Measurements from ENCODE around the gene CNTN5. TPM values are rescaled to one million over a fixed set of nuclear protein-coding genes. Genes with fewer than 3 reads are reported as not detected.

Gene CNTN5
- total RNA-seq, 1 donor from 2014 or later = 0.36 TPM

GRCh38 chr11:99937330-99937729 is 916.6 kb downstream of the CNTN5 start:
- intact Hi-C loops (cut with micrococcal nuclease) = no loop called here
- DNase-seq = no peak
- no peaks in the 10 kb centered on the region for H3K27me3 ChIP-seq (ENCODE audit: low read depth)
- no peaks in the 10 kb centered on the region for H3K4me1 ChIP-seq
- no peak overlapping the region for H3K27ac ChIP-seq (replicated peaks)
- H3K4me3 ChIP-seq = no peak overlapping the region
- H3K9me3 ChIP-seq (replicated peaks) = no peaks in the 10 kb centered on the region
- H3K36me3 ChIP-seq = no peaks in the 10 kb centered on the region
- TF ChIP-seq CTCF (IDR thresholded peaks at IDR 0.05; ENCODE audit: borderline replicate concordance) = no peak

GRCh38 chr11:99952816-99953215 is 932.1 kb downstream of the CNTN5 start:
- Histone ChIP-seq H3K4me1 (no peaks in the 10 kb centered on the region), H3K27me3 (ENCODE audit: low read depth) (no peaks in the 10 kb centered on the region), H3K9me3 (replicated peaks) (peaks cover 4% of the 10 kb centered on the region), H3K36me3 (no peaks in the 10 kb centered on the region), H3K27ac (replicated peaks) (no peak overlapping the region), H3K4me3 (no peak overlapping the region)
- TF ChIP-seq CTCF (IDR thresholded peaks at IDR 0.05; ENCODE audit: borderline replicate concordance) = no peak
- DNase-seq = no peak
- intact Hi-C loops (cut with micrococcal nuclease) = no loop called here

- Histone ChIP-seq H3K27me3 (ENCODE audit: low read depth) (no peaks in the 10 kb centered on the region), H3K4me3 (no peak overlapping the region), H3K27ac (replicated peaks) (no peak overlapping the region), H3K9me3 (replicated peaks) (peaks cover 7% of the 10 kb centered on the region), H3K36me3 (no peaks in the 10 kb centered on the region), H3K4me1 (no peaks in the 10 kb centered on the region)
- intact Hi-C loops (cut with micrococcal nuclease) = no loop called here
- DNase-seq = no peak
- no peak for TF ChIP-seq CTCF (IDR thresholded peaks at IDR 0.05; ENCODE audit: borderline replicate concordance)
Measured at GRCh38 chr11:99960536-99960935, 939.8 kb downstream of the CNTN5 start.

GRCh38 chr11:99968336-99968735 is 947.6 kb downstream of the CNTN5 start:
- TF ChIP-seq CTCF (IDR thresholded peaks at IDR 0.05; ENCODE audit: borderline replicate concordance) = no peak
- no peaks in the 10 kb centered on the region for H3K27me3 ChIP-seq (ENCODE audit: low read depth)
- no peak overlapping the region for H3K4me3 ChIP-seq
- no peaks in the 10 kb centered on the region for H3K9me3 ChIP-seq (replicated peaks)
- H3K4me1 ChIP-seq = no peaks in the 10 kb centered on the region
- intact Hi-C loops (cut with micrococcal nuclease) = no loop called here
- no peak for DNase-seq
- H3K36me3 ChIP-seq = no peaks in the 10 kb centered on the region
- H3K27ac ChIP-seq (replicated peaks) = no peak overlapping the region

- no peak for TF ChIP-seq CTCF (IDR thresholded peaks at IDR 0.05; ENCODE audit: borderline replicate concordance)
- Histone ChIP-seq H3K9me3 (replicated peaks) (peaks cover 16% of the 10 kb centered on the region), H3K4me3 (no peak overlapping the region), H3K4me1 (no peaks in the 10 kb centered on the region), H3K27me3 (ENCODE audit: low read depth) (no peaks in the 10 kb centered on the region), H3K36me3 (no peaks in the 10 kb centered on the region), H3K27ac (replicated peaks) (no peak overlapping the region)
- intact Hi-C loops (cut with micrococcal nuclease) = no loop called here
- DNase-seq = no peak
Measured at GRCh38 chr11:99973993-99974392, 953.2 kb downstream of the CNTN5 start.

- H3K27ac ChIP-seq (replicated peaks) = no peak overlapping the region
- H3K9me3 ChIP-seq (replicated peaks) = peaks cover 16% of the 10 kb centered on the region
- TF ChIP-seq CTCF (IDR thresholded peaks at IDR 0.05; ENCODE audit: borderline replicate concordance) = no peak
- no peaks in the 10 kb centered on the region for H3K27me3 ChIP-seq (ENCODE audit: low read depth)
- DNase-seq = no peak
- no peaks in the 10 kb centered on the region for H3K4me1 ChIP-seq
- H3K36me3 ChIP-seq = no peaks in the 10 kb centered on the region
- intact Hi-C loops (cut with micrococcal nuclease) = no loop called here
- H3K4me3 ChIP-seq = no peak overlapping the region
Measured at GRCh38 chr11:99979042-99979441, 958.3 kb downstream of the CNTN5 start.
